HT1080 (cell line): ENCODE data around the gene USP53. TPM values are rescaled to one million over a fixed set of nuclear protein-coding genes. Genes with fewer than 3 reads are reported as not detected.
A peak's percentile ranks its signal among the peaks of the same experiment; 100 is the strongest.
"Not testable (repeated sequence)": the region's sequence is repeated elsewhere in the genome, so short reads cannot be mapped to it uniquely, and the experiment has no call there.

ENCODE experiments used
- DNase-seq: peaks from one replicate; pipeline ENCODE4 v3.0.0-alpha.2; 2015; ENCODE audit warnings: low read depth
- total RNA-seq: library from RNA; depleted of rRNA; stranded (reverse); fragments of >200 nt; shearing (Covaris generic); gene quantifications from 2 replicates; pipeline ENCODE4 v1.2.3, GENCODE V29; 2014

Gene USP53
- total RNA-seq, 1 experiment from 2014 or later, result 18.5 TPM

GRCh38 chr4:119228406-119228805 lies 15.9 kb downstream of the USP53 start:
- DNase-seq, result no peak

DNA sequence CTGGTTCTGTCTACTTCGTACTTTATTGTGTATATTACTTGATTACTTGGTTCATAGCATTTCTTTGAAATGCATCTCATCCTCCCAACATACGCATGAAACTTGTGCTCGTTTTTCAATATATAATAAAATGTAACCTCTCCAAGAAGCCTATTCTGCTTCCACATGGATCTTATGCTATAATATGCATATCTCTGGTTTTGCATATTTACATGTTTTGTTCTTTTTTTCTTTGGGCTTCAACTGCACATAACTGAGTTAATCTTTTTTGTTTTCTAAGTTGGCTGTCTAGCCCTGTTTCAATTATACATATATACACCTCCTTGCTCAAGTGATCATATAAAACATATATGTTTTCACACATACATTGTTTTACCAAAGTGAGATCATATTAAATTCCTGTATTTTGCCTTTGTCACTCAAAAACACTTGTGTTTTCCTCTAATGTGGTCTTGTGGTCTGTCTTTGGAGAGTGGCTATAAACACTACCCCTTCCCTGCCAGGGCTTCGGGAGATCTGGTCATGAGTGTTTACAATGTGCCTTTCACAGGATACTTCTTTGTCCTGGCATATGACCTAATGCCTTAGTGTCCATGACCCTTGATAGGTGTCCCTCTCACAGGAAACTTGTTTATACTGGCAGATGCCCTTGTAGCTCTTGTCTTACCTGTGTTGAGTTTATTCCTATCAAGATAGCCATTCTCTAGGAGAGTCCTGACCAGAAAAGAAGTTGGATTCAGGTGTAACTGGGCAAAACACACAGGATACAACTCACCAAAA lies 17.6 kb downstream of the USP53 start:
- no peak for DNase-seq

DNA sequence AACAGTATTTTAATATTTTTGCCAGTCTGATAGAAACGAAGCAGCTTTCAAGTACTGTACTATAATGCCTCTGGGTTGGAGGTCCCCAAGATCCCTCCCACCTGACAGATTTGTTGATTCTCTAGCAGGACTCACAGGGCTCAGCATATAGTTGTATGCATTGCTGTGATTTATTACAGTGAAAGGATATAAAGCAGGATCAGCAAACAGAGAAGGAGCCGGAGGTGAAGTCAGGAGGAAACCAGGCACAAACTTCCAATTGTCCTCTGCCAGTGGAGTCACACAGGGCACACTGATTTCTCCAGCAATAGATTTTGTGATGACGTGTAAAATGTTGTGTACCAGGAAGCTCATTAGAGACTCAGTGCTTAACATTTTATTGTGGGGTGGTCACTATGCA lies 19.0 kb downstream of the USP53 start:
- DNase-seq, result no peak

- DNase-seq, result no peak
Observed at GRCh38 chr4:119232286-119232685, 19.8 kb downstream of the USP53 start.

GRCh38 chr4:119233191-119233590 lies 20.7 kb downstream of the USP53 start:
- no peak for DNase-seq

- DNase-seq, result no peak
Observed at GRCh38 chr4:119233750-119234149, 21.2 kb downstream of the USP53 start.

DNA sequence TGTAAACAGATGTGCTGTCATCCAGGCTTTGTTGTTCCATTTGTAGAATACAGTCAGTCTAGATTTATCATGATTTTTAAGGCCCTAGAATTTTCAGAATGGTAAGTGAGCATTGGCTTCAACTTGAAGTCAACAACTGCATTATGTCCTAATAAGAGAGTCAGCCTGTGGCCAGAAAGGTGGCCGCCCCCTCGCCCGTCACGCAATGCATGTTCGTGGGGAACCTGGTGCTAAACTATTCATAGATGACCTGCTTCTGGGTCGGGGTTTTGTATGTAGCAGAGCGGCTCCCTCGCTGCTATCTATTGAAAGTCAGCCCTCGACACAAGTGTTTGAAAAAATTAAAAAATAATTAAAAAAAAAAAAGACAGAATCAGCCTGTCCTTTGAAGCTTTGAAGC lies 24.7 kb downstream of the USP53 start:
- no peak for DNase-seq

GRCh38 chr4:119237642-119238041 lies 25.1 kb downstream of the USP53 start:
- DNase-seq, result no peak

DNA sequence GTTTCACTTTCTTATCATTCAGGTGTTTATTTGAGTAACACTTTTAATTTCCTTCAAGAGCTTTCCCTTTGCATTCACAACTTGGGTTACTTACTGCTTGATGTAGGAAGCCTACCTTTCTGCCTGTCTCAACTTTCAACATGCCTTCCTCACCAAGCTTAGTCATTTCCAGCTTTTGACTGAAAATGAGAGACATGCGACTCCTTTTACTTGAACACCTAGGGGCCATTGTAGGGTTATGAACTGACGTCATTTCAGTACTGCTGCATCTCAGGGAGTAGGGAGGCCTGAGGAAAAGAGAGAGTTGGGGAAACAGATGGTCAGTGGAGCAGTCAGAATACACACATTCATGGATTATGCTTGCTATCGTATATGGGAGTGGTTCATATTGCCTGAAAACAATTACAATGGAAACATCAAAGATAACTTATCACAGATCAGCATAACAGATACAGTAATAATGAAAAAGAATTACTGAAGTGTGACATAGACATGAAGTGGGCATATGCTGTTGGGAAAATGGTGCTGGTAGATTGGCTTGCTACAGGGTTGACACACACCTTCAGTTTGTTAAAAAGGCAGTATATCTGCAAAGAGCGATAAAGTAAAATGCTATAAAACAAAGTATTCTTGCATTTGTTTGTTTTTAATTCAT lies 25.7 kb downstream of the USP53 start:
- DNase-seq, result peak; percentile 42

GRCh38 chr4:119240128-119240527 lies 27.6 kb downstream of the USP53 start:
- no peak for DNase-seq

- no peak for DNase-seq
Observed at GRCh38 chr4:119240568-119240967, 28.1 kb downstream of the USP53 start.

DNA sequence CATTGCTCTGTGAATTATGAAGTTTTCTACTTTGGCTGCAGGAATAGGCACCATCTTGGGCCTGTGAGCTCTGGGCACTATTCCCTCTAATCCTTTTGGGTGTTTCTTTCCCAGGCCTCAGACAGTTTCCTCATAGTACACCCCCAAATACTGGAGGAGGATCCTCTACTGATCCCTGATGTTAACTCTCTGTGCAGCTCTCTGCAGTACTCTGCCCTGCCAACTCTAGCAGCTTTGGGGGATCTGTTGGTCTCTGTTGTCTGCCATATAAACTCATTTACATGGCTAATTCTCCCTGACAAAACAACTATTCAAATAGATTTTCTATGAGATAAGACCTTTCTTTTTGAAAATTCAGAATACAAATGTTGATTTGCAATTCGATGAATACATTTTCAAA lies 29.9 kb downstream of the USP53 start:
- DNase-seq, result no peak

GRCh38 chr4:119243868-119244267 lies 31.4 kb downstream of the USP53 start:
- DNase-seq, result no peak

GRCh38 chr4:119244344-119244743 lies 31.8 kb downstream of the USP53 start:
- no peak for DNase-seq

DNA sequence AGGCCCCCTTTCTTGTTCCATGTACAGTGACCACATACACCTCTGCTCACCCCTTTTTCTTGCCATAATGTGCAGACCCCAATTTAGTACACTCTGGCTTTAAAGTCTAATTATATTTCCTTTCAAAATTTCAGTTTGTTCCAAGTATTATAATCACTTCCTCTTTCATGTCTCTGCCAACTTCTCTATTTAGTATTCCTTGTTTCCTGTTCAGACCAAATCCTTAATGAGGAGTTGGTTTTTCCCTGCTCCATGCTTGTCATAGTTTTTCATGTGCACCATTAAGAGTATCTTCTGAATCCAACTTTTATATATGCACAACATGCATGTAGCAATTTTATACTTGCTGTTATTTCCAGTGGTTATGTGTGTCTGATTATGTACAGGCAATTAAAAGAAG lies 32.3 kb downstream of the USP53 start:
- DNase-seq, result no peak

DNA sequence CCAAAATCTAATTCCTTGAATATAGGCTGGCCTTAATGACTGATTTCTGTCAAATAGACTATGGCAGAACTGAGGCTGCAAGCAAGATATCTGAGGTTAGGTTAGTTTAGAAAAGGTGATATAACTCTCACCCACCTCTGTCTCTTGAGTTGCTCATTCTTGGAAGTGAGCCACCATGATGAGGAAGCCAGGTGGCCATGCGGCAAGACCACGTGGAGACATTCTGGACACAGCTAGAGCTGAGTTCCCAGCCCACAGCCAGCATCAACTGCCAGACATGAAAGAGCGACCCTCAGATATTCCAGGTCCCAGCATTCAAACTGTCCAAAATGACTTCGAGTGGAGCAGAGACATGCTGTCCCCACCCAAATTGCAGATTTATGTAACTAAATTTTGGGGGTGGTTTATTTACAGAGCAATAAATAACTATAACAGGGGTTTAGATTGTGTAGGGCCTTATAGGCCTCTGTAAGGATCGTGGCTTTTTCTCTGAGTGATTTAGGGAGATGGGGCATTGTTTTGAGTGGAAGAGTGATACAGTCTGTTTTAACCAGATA lies 33.7 kb downstream of the USP53 start:
- DNase-seq, result no peak

DNA sequence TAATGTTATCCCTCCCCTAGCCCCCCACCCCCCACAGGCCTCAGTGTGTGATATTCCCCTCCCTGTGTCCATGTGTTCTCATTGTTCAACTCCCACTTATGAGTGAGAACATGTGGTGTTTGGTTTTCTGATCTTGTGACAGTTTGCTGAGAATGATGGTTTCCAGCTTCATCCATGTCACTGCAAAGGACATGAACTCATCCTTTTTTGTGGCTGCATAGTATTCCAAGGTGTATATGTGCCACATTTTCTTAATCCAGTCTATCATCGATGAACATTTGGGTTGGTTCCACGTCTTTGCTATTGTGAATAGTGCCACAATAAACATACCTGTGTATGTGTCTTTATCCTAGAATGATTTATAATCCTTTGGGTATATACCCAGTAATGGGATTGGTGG lies 38.5 kb downstream of the USP53 start:
- DNase-seq, result not testable (repeated sequence)

DNA sequence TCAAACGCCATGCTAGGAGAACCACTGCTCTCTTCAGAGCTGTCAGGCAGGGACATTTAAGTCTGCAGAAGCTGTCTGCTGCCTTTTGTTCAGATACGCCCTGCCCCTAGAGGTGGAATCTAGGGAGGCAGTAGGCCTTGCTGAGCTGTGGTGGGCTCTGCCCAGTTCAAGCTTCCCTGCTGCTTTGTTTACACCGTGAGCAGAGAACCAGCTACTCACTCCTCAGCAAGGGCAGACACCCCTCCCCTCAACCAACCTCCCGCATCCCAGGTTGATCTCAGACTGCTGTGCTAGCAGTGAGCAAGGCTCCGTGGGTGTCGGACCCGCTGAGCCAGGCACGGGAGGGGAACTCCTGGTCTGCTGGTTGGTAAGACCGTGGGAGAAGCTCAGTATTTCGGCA lies 42.7 kb downstream of the USP53 start:
- not testable (repeated sequence) for DNase-seq

- DNase-seq, result no peak
Observed at GRCh38 chr4:119260528-119260927, 48.0 kb downstream of the USP53 start.

GRCh38 chr4:119261986-119262385 lies 49.5 kb downstream of the USP53 start:
- DNase-seq, result no peak

GRCh38 chr4:119264743-119265142 lies 52.2 kb downstream of the USP53 start:
- DNase-seq, result no peak

DNA sequence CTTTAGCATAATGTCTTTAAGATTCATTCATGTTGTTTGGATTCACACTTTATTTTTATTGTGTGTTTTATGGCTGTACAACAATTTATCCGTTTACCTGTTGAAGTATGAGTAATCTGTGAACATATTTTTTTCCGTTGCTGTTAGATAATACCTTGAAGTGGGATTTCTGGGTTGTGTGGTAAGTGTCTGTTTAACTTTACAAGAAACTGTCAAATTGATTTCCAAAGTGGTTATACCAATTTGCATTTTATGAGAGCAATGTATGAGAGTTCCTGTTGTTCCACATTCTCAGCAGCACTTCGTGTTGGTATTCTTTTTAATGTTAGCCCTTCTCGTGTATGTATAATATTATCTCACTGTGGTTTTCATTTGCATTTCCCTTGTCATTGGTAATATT lies 53.6 kb downstream of the USP53 start:
- no peak for DNase-seq

- DNase-seq, result no peak
Observed at GRCh38 chr4:119268466-119268865, 56.0 kb downstream of the USP53 start.
